GM12892 (cell line): ENCODE measurements around the gene TBX15.

Experiments
- POLR2A ChIP-seq: IDR thresholded peaks from 2 replicates; pipeline ENCODE4 v1.6.1; 2011; ENCODE audit warnings: low read depth, low read length, control low read depth
- POLR2AphosphoS5 ChIP-seq: IDR thresholded peaks from 2 replicates; pipeline ENCODE4 v1.6.1; 2011; ENCODE audit warnings: low read depth, low read length, control low read depth
- TAF1 ChIP-seq: IDR thresholded peaks from 2 replicates; pipeline ENCODE4 v1.6.1; 2011; ENCODE audit warnings: low read depth, mild to moderate bottlenecking, control low read depth, low read length, borderline replicate concordance

- no peak for TF ChIP-seq POLR2A
- TF ChIP-seq POLR2AphosphoS5, result no peak
- no peak for TF ChIP-seq TAF1
Measured at GRCh38 chr1:119003413-119004128, 15.4 kb upstream of the TBX15 start.
